HCT116 (cell line): ENCODE measurements around the gene RAB27A. TPM values are rescaled to one million over a fixed set of nuclear protein-coding genes. Genes with fewer than 3 reads are reported as not detected.

Experiments
- ATAC-seq: fragments of 200-7000 bp; cut with Tn5 transposase; 2 replicates; pipeline ENCODE4 v1.9.1; 2020; ENCODE audit warnings: mild to moderate bottlenecking, moderate library complexity
- BruUV-seq: library from RNA; stranded (reverse); fragments of 400-500 nt; replicated peaks from 2 replicates; lab custom pipeline; 2021; lab: Mats Ljungman, UMichigan
- CTCF ChIA-PET: fragments of 300-600 bp; sonication (Branson Sonifier 250); formaldehyde crosslinking; loops from one replicate; lab custom pipeline; 2021; ENCODE audit warnings: antibody characterized with exemption; lab: Charles Lee
- POLR2A ChIA-PET: fragments of 300-600, 350-600 bp; sonication (Branson Sonifier 250); formaldehyde crosslinking; loops from one replicate; lab custom pipeline; 2021; ENCODE audit warnings: antibody characterized with exemption; lab: Charles Lee
- RAD21 ChIA-PET, 2 experiments: fragments of 300-600 bp; sonication (Branson Sonifier 250); formaldehyde crosslinking; loops; one replicate each; lab custom pipeline; 2023; ENCODE audit warnings: low total read pairs in 2 of 2; ENCODE audit not compliant: uncharacterized antibody in 2 of 2, unreplicated experiment in 2 of 2, low non-redundant PET in 1 of 2; lab: Charles Lee
- DNase-seq: peaks from one replicate; pipeline ENCODE4 v3.0.0-alpha.2; 2010; ENCODE audit warnings: low read depth, low spot score
- H2AFZ ChIP-seq: fragments of 200-600 bp; shearing (Covaris generic), sonication (generic); 2 replicates; pipeline ENCODE4 v1.6.1; 2017; ENCODE audit warnings: low read depth, mixed run types, mixed read lengths, antibody characterized with exemption, low read length; ENCODE audit not compliant: poor library complexity, severe bottlenecking
- H3K27ac ChIP-seq: 2 replicates; pipeline ENCODE4 v1.5.1; 2012; ENCODE audit warnings: low read depth, low read length
- H3K27me3 ChIP-seq: fragments of 200-600 bp; sonication (generic); 2 replicates; pipeline ENCODE4 v1.6.1; 2016; ENCODE audit warnings: mixed run types, low read length, mixed read lengths; ENCODE audit not compliant: insufficient read depth
- H3K36me3 ChIP-seq, 2 experiments: fragments of 200-500 bp in 1 of 2; fragments of 200-600 bp in 1 of 2; sonication (Bioruptor generic) in 1 of 2; sonication (generic) in 1 of 2; 2 replicates each; pipeline versions ENCODE4 v1.5.1 to v1.6.1; 2014 to 2016; ENCODE audit warnings: low read length in 2 of 2, inconsistent platforms in 1 of 2, mixed read lengths in 1 of 2, mixed run types in 1 of 2; ENCODE audit not compliant: insufficient read depth in 2 of 2, control insufficient read depth in 1 of 2
- H3K4me1 ChIP-seq, 2 experiments: fragments of 200-600 bp in 1 of 2; sonication (generic) in 1 of 2; 2 replicates each; pipeline versions ENCODE4 v1.5.1 to v1.6.1; 2012 to 2017; ENCODE audit warnings: low read length in 2 of 2, inconsistent platforms in 1 of 2, mild to moderate bottlenecking in 1 of 2, mixed read lengths in 1 of 2, mixed run types in 1 of 2, moderate library complexity in 1 of 2; ENCODE audit not compliant: insufficient read depth in 2 of 2, control insufficient read depth in 1 of 2
- H3K4me2 ChIP-seq: fragments of 200-600 bp; sonication (generic); 2 replicates; pipeline ENCODE4 v1.6.1; 2017; ENCODE audit warnings: mixed run types, low read length, mixed read lengths
- H3K4me3 ChIP-seq, 2 experiments: fragments of 200-600 bp in 1 of 2; sonication (generic) in 1 of 2; replicated peaks in 1 of 2; 2 replicates each; pipeline ENCODE4 v1.5.1; 2011 to 2016; ENCODE audit warnings: low read length in 2 of 2, control low read depth in 1 of 2, low read depth in 1 of 2, mild to moderate bottlenecking in 1 of 2, mixed read lengths in 1 of 2, mixed run types in 1 of 2
- H3K79me2 ChIP-seq: fragments of 200-600 bp; sonication (generic); 2 replicates; pipeline ENCODE4 v1.6.1; 2017; ENCODE audit warnings: mild to moderate bottlenecking, mixed run types, low read length, moderate library complexity, mixed read lengths; ENCODE audit not compliant: insufficient read depth
- H3K9ac ChIP-seq: fragments of 200-600 bp; sonication (generic); 2 replicates; pipeline ENCODE4 v1.6.1; 2016; ENCODE audit warnings: low read length, mixed read lengths
- H3K9me2 ChIP-seq: fragments of 200-600 bp; sonication (generic), shearing (Covaris generic); 2 replicates; pipeline ENCODE4 v1.6.1; 2017; ENCODE audit warnings: mixed run types, mild to moderate bottlenecking, moderate library complexity; ENCODE audit not compliant: insufficient read depth
- H3K9me3 ChIP-seq, 2 experiments: fragments of 200-500 bp in 1 of 2; fragments of 200-600 bp in 1 of 2; sonication (Bioruptor generic) in 1 of 2; sonication (generic) in 1 of 2; 2 replicates each; pipeline ENCODE4 v1.6.1; 2014 to 2017; ENCODE audit warnings: low read length in 2 of 2, mixed read lengths in 2 of 2, inconsistent platforms in 1 of 2, low read depth in 1 of 2, mild to moderate bottlenecking in 1 of 2, mixed run types in 1 of 2, moderate library complexity in 1 of 2; ENCODE audit not compliant: control insufficient read depth in 1 of 2, insufficient read depth in 1 of 2
- H4K20me1 ChIP-seq: fragments of 200-600 bp; sonication (generic), shearing (Covaris generic); 2 replicates; pipeline ENCODE4 v1.6.1; 2017; ENCODE audit warnings: mixed run types, mild to moderate bottlenecking, moderate library complexity; ENCODE audit not compliant: insufficient read depth
- ATF3 ChIP-seq: IDR thresholded peaks from 2 replicates; pipeline ENCODE4 v1.6.1; 2012
- CEBPB ChIP-seq: IDR thresholded peaks from 2 replicates; pipeline ENCODE4 v1.6.1; 2012; ENCODE audit warnings: low read depth
- EGR1 ChIP-seq: IDR thresholded peaks from 2 replicates; pipeline ENCODE4 v1.6.1; 2012; ENCODE audit warnings: low read depth
- ELF1 ChIP-seq: IDR thresholded peaks from 2 replicates; pipeline ENCODE4 v1.6.1; 2012; ENCODE audit warnings: low read depth, borderline replicate concordance
- RAD21 ChIP-seq: IDR thresholded peaks from 2 replicates; pipeline ENCODE4 v1.6.1; 2012; ENCODE audit warnings: low read depth, mild to moderate bottlenecking
- SRF ChIP-seq: IDR thresholded peaks from 2 replicates; pipeline ENCODE4 v1.6.1; 2012; ENCODE audit warnings: low read depth
- YY1 ChIP-seq: IDR thresholded peaks from 2 replicates; pipeline ENCODE4 v1.6.1; 2011; ENCODE audit warnings: low read length, low read depth, moderate library complexity, mild to moderate bottlenecking; ENCODE audit not compliant: insufficient replicate concordance; ENCODE audit errors: extremely low read depth
- ZBTB33 ChIP-seq: IDR thresholded peaks from 2 replicates; pipeline ENCODE4 v1.6.1; 2011; ENCODE audit warnings: mild to moderate bottlenecking, low read length, moderate library complexity; ENCODE audit not compliant: insufficient replicate concordance; ENCODE audit errors: extremely low read depth
- ZNF274 ChIP-seq: fragments of 200-500 bp; sonication (Bioruptor generic); IDR thresholded peaks from 2 replicates; pipeline ENCODE4 v1.6.1; 2014; ENCODE audit warnings: mild to moderate bottlenecking, low read depth, low read length, inconsistent platforms
- intact Hi-C: fragments of 100-400 bp; cut with micrococcal nuclease; formaldehyde crosslinking; loops from 2 replicates; pipeline ENCODE4 v1.10.0; 2022
- total RNA-seq: library from RNA; stranded (reverse); gene quantifications from one replicate; pipeline ENCODE4 v1.2.1, GENCODE V29; 2021; ENCODE audit not compliant: unreplicated experiment

The RAB27A gene
- total RNA-seq, 1 experiment from 2014 or later: 8.8 TPM

- Histone ChIP-seq H3K9me3 (no peaks in the 10 kb centered on the region), H3K9ac (no peak overlapping the region), H2AFZ (no peak overlapping the region), H3K4me3 (peak overlapping the region; percentile 85 to 89; a peak in 2 of 4 replicates), H3K36me3 (no peaks in the 10 kb centered on the region; a peak in 2 of 4 replicates), H3K4me2 (peak overlapping the region; percentile 80), H3K4me1 (peaks cover 6 to 11% of the 10 kb centered on the region in 2 experiments; a peak in 3 of 4 replicates), H3K9me2 (no peaks in the 10 kb centered on the region), H4K20me1 (no peaks in the 10 kb centered on the region), H3K27ac (no peak overlapping the region), H3K79me2 (peaks cover 33% of the 10 kb centered on the region), H3K27me3 (no peaks in the 10 kb centered on the region)
- no TSS peak for BruUV-seq
- intact Hi-C loops: no loop called here
- RAD21 ChIA-PET: no interaction called here
- POLR2A ChIA-PET: interaction anchor here (1.7 kb wide), 1 partner anchor 124 kb away, joined by 6 read pairs; the partner anchor contains the start of gene RSL24D1
- CTCF ChIA-PET: no interaction called here
- no peak for ATAC-seq
- DNase-seq: no peak
- TF ChIP-seq ATF3 (no peak), ZNF274 (no peak), ZBTB33 (no peak), SRF (no peak), EGR1 (no peak), ELF1 (no peak), RAD21 (no peak), CEBPB (no peak), YY1 (no peak)
Observed at GRCh38 chr15:55320238-55320550, 30.6 kb upstream of the RAB27A start.
